Osteocyte (in vitro differentiated cells): Measurements from ENCODE around the gene HOXB5. TPM values are rescaled to one million over a fixed set of nuclear protein-coding genes. Genes with fewer than 3 reads are reported as not detected.

ENCODE experiments used
- DNase-seq: peaks from one replicate; pipeline ENCODE4 v3.0.0; 2021; ENCODE audit warnings: mixed read lengths; ENCODE audit not compliant: unreplicated experiment; ENCODE audit errors: extremely low spot score
- H3K27ac Mint-ChIP-seq: one replicate; pipeline ENCODE4 v1.8.0; 2021; ENCODE audit warnings: mild to moderate bottlenecking, mixed read lengths; ENCODE audit not compliant: unreplicated experiment
- H3K27me3 Mint-ChIP-seq: one replicate; pipeline ENCODE4 v1.8.0; 2021; ENCODE audit warnings: mixed read lengths; ENCODE audit not compliant: unreplicated experiment
- H3K36me3 Mint-ChIP-seq: one replicate; pipeline ENCODE4 v1.8.0; 2021; ENCODE audit warnings: mixed read lengths; ENCODE audit not compliant: unreplicated experiment
- H3K4me1 Mint-ChIP-seq: one replicate; pipeline ENCODE4 v1.8.0; 2021; ENCODE audit warnings: mixed read lengths; ENCODE audit not compliant: unreplicated experiment
- H3K4me3 Mint-ChIP-seq: one replicate; pipeline ENCODE4 v1.8.0; 2021; ENCODE audit warnings: mild to moderate bottlenecking, moderate library complexity, mixed read lengths; ENCODE audit not compliant: unreplicated experiment
- H3K9me3 Mint-ChIP-seq: one replicate; pipeline ENCODE4 v1.8.0; 2021; ENCODE audit warnings: mixed read lengths; ENCODE audit not compliant: unreplicated experiment
- CTCF ChIP-seq: fragments of 200-600 bp; sonication (generic); IDR thresholded peaks from 2 replicates; pipeline ENCODE4 v1.5.0; 2021; ENCODE audit warnings: antibody characterized with exemption, mild to moderate bottlenecking, moderate library complexity
- total RNA-seq: library from RNA; stranded (reverse); gene quantifications from 2 replicates; pipeline ENCODE4 v1.2.1, GENCODE V29; 2021

The HOXB5 gene
- total RNA-seq, 1 donor from 2014 or later, result not detected

- no peak for DNase-seq
- Mint-ChIP-seq H3K27me3 (peaks cover 43% of the 10 kb centered on the region), H3K27ac (no peak overlapping the region), H3K9me3 (no peaks in the 10 kb centered on the region), H3K36me3 (no peaks in the 10 kb centered on the region), H3K4me3 (no peak overlapping the region), H3K4me1 (no peaks in the 10 kb centered on the region)
- no peak for TF ChIP-seq CTCF
Measured at GRCh38 chr17:48569674-48570324, 23.8 kb downstream of the HOXB5 start.

- Mint-ChIP-seq H3K4me1 (no peaks in the 10 kb centered on the region), H3K27ac (no peak overlapping the region), H3K9me3 (no peaks in the 10 kb centered on the region), H3K4me3 (no peak overlapping the region), H3K36me3 (no peaks in the 10 kb centered on the region), H3K27me3 (peaks cover 37% of the 10 kb centered on the region)
- no peak for DNase-seq
- no peak for TF ChIP-seq CTCF
Measured at GRCh38 chr17:48569240-48569582, 24.4 kb downstream of the HOXB5 start.

- Mint-ChIP-seq H3K27ac (no peak overlapping the region), H3K36me3 (no peaks in the 10 kb centered on the region), H3K4me3 (no peak overlapping the region), H3K4me1 (no peaks in the 10 kb centered on the region), H3K9me3 (no peaks in the 10 kb centered on the region), H3K27me3 (peaks cover 34% of the 10 kb centered on the region)
- no peak for TF ChIP-seq CTCF
- DNase-seq, result no peak
Measured at GRCh38 chr17:48568499-48569239, 24.9 kb downstream of the HOXB5 start.

- Mint-ChIP-seq H3K27me3 (peaks cover 34% of the 10 kb centered on the region), H3K4me1 (no peaks in the 10 kb centered on the region), H3K27ac (no peak overlapping the region), H3K4me3 (no peak overlapping the region), H3K36me3 (no peaks in the 10 kb centered on the region), H3K9me3 (no peaks in the 10 kb centered on the region)
- TF ChIP-seq CTCF, result no peak
- no peak for DNase-seq
Measured at GRCh38 chr17:48567646-48568354, 25.8 kb downstream of the HOXB5 start.

GRCh38 chr17:48567209-48567608 lies 26.4 kb downstream of the HOXB5 start:
- Mint-ChIP-seq H3K9me3 (no peaks in the 10 kb centered on the region), H3K4me1 (no peaks in the 10 kb centered on the region), H3K27ac (no peak overlapping the region), H3K4me3 (no peak overlapping the region), H3K27me3 (peaks cover 34% of the 10 kb centered on the region), H3K36me3 (no peaks in the 10 kb centered on the region)
- no peak for DNase-seq
- no peak for TF ChIP-seq CTCF
